Middle frontal gyrus (tissue), 1 donor: ENCODE measurements around the gene DENR.
"Not testable (repeated sequence)": the region's sequence is repeated elsewhere in the genome, so short reads cannot be mapped to it uniquely, and the experiment has no call there.

Source experiments
- DNase-seq: peaks from one replicate; pipeline ENCODE4 v3.0.0-alpha.2; 2015; ENCODE audit warnings: low spot score; ENCODE audit errors: extremely low spot score

DENR gene

GRCh38 chr12:122740351-122740750, 12.3 kb upstream of the DENR start:
- no peak for DNase-seq

- no peak for DNase-seq
These were observed 8.6 kb upstream of the DENR start for GRCh38 chr12:122743895-122744525.

- no peak for DNase-seq
These were observed 5.1 kb upstream of the DENR start for GRCh38 chr12:122747224-122748135.

GRCh38 chr12:122749569-122750332, 2.9 kb upstream of the DENR start:
- DNase-seq, result no peak

GRCh38 chr12:122750781-122751515, 1.7 kb upstream of the DENR start:
- not testable (repeated sequence) for DNase-seq

GRCh38 chr12:122753319-122753650, 661 bp downstream of the DENR start:
- DNase-seq, result no peak

GRCh38 chr12:122754790-122755189, 2.2 kb downstream of the DENR start:
- DNase-seq, result no peak

- no peak for DNase-seq
These were observed 4.9 kb downstream of the DENR start for GRCh38 chr12:122757568-122757967.

GRCh38 chr12:122785503-122785902, 32.9 kb downstream of the DENR start:
- no peak for DNase-seq

GRCh38 chr12:122788387-122788786, 35.8 kb downstream of the DENR start:
- DNase-seq, result no peak

GRCh38 chr12:122789637-122790036, 37.0 kb downstream of the DENR start:
- no peak for DNase-seq

- no peak for DNase-seq
These were observed 37.9 kb downstream of the DENR start for GRCh38 chr12:122790393-122791075.

GRCh38 chr12:122793685-122794106, 41.1 kb downstream of the DENR start:
- DNase-seq, result peak; percentile 57

GRCh38 chr12:122795807-122796206, 43.2 kb downstream of the DENR start:
- no peak for DNase-seq

GRCh38 chr12:122799641-122800243, 47.1 kb downstream of the DENR start:
- DNase-seq, result no peak

GRCh38 chr12:122803937-122804336, 51.3 kb downstream of the DENR start:
- no peak for DNase-seq

GRCh38 chr12:122804957-122805356, 52.3 kb downstream of the DENR start:
- DNase-seq, result not testable (repeated sequence)

GRCh38 chr12:122807651-122808050, 55.0 kb downstream of the DENR start:
- no peak for DNase-seq

- no peak for DNase-seq
These were observed 59.2 kb downstream of the DENR start for GRCh38 chr12:122811777-122812176.

- no peak for DNase-seq
These were observed 60.7 kb downstream of the DENR start for GRCh38 chr12:122813310-122813713.
